BLaER1 treated with 17β-estradiol and CSF1 and Interleukin-3, amounts not matched to agents 10 nM and 100 nM (cell line): ENCODE data around the gene SEMA6A.
A peak's percentile ranks its signal among the peaks of the same experiment; 100 is the strongest.

Experiments used
- H3K27ac ChIP-seq, 11 experiments: shearing (Covaris generic); formaldehyde crosslinking; 2 replicates each; pipeline ENCODE4 v1.8.1; 2022
- H3K27me3 ChIP-seq, 11 experiments: shearing (Covaris generic); formaldehyde crosslinking; 2 replicates each; pipeline ENCODE4 v1.8.1; 2022
- H3K36me3 ChIP-seq, 11 experiments: shearing (Covaris generic); formaldehyde crosslinking; 2 replicates each; pipeline ENCODE4 v1.8.1; 2022
- H3K4me1 ChIP-seq, 10 experiments: shearing (Covaris generic); formaldehyde crosslinking; 2 replicates each; pipeline ENCODE4 v1.8.1; 2022
- H3K4me2 ChIP-seq, 11 experiments: shearing (Covaris generic); formaldehyde crosslinking; 2 replicates each; pipeline ENCODE4 v1.8.1; 2022
- H3K4me3 ChIP-seq, 10 experiments: shearing (Covaris generic); formaldehyde crosslinking; 2 replicates each; pipeline ENCODE4 v1.8.1; 2022
- H3K9ac ChIP-seq, 11 experiments: shearing (Covaris generic); formaldehyde crosslinking; 2 replicates each; pipeline ENCODE4 v1.8.1; 2022
- H3K9me3 ChIP-seq, 11 experiments: shearing (Covaris generic); formaldehyde crosslinking; replicated peaks in 1 of 11; 2 replicates each; pipeline ENCODE4 v1.8.1; 2022
- H4K20me1 ChIP-seq, 11 experiments: shearing (Covaris generic); formaldehyde crosslinking; 2 replicates each; pipeline ENCODE4 v1.8.1; 2022
- Cebpa-rat ChIP-seq, 11 experiments: shearing (Covaris generic); IDR thresholded peaks; 2 replicates each; pipeline ENCODE4 v1.8.1; 2022

SEMA6A gene

DNA sequence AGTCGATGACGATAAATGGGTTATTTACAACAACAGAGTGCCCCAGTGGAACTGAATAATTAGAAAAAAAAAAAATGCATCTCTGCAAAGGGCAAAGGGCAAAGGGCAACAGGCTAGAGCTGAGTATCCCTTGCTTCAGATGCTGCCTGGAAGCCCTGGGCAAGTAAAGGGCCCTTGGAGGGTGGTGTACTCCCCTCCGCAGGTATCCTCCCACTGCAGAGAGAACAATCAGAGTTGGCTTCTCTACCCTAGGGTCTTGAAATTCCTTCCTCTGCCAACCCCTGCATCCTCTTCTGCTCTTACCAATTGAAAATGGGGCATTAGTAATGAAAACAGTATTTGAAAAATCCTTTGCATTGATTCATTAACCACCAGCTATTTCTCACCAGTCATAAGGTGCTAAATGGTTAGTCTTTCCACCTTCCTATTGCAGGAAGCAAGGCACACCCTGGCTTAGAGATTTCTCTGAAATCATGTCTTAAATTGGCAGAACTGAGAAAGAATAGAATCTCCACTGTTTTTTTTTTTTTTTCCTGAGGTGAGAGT, 122.6 kb downstream of the SEMA6A start:
- no peak for TF ChIP-seq Cebpa-rat (IDR thresholded peaks at IDR 0.05)
- H3K4me1 ChIP-seq: peaks cover 20 to 39% (median 36%) of the 10 kb centered on the region in 10 experiments
- peaks cover 3 to 8% (median 6%) of the 10 kb centered on the region in 11 experiments; a peak in 19 of 22 replicates for H3K9me3 ChIP-seq
- peaks cover 0 to 5% (median 0%) of the 10 kb centered on the region in 11 experiments; a peak in 3 of 22 replicates for H3K27me3 ChIP-seq
- H3K27ac ChIP-seq: no peak overlapping the region
- H3K4me3 ChIP-seq: no peak overlapping the region
- H3K9ac ChIP-seq: no peak overlapping the region
- H4K20me1 ChIP-seq: no peaks in the 10 kb centered on the region
- no peak overlapping the region for H3K4me2 ChIP-seq
- H3K36me3 ChIP-seq: peaks cover 0 to 12% (median 7%) of the 10 kb centered on the region in 11 experiments; a peak in 14 of 22 replicates

GRCh38 chr5:116451066-116451465, 123.6 kb downstream of the SEMA6A start:
- no peak for TF ChIP-seq Cebpa-rat (IDR thresholded peaks at IDR 0.05)
- Histone ChIP-seq H3K4me3 (no peak overlapping the region), H3K9ac (no peak overlapping the region), H3K27ac (no peak overlapping the region), H3K36me3 (peaks cover 7 to 20% (median 16%) of the 10 kb centered on the region in 11 experiments; a peak in 17 of 22 replicates), H3K4me2 (peak overlapping the region in 6 of 11 experiments; percentile 1 to 44 (median 12); a peak in 4 of 22 replicates), H3K27me3 (no peaks in the 10 kb centered on the region; a peak in 2 of 22 replicates), H4K20me1 (no peaks in the 10 kb centered on the region), H3K4me1 (peaks cover 20 to 39% (median 36%) of the 10 kb centered on the region in 10 experiments), H3K9me3 (peaks cover 12 to 17% (median 15%) of the 10 kb centered on the region in 11 experiments; a peak in 19 of 22 replicates)

GRCh38 chr5:116449458-116449857, 125.2 kb downstream of the SEMA6A start:
- TF ChIP-seq Cebpa-rat (IDR thresholded peaks at IDR 0.05): no peak
- peaks cover 7 to 25% (median 22%) of the 10 kb centered on the region in 10 experiments for H3K4me1 ChIP-seq
- H3K4me2 ChIP-seq: no peak overlapping the region
- peaks cover 12 to 21% (median 17%) of the 10 kb centered on the region in 11 experiments; a peak in 19 of 22 replicates for H3K9me3 ChIP-seq
- H3K9ac ChIP-seq: no peak overlapping the region
- no peaks in the 10 kb centered on the region; a peak in 1 of 22 replicates for H4K20me1 ChIP-seq
- no peak overlapping the region for H3K27ac ChIP-seq
- H3K27me3 ChIP-seq: no peaks in the 10 kb centered on the region; a peak in 2 of 22 replicates
- H3K36me3 ChIP-seq: peaks cover 7 to 20% (median 17%) of the 10 kb centered on the region in 11 experiments; a peak in 17 of 22 replicates
- no peak overlapping the region for H3K4me3 ChIP-seq

- Histone ChIP-seq H3K4me1 (peaks cover 2 to 20% (median 17%) of the 10 kb centered on the region in 10 experiments), H3K27me3 (no peaks in the 10 kb centered on the region; a peak in 2 of 22 replicates), H3K9ac (no peak overlapping the region), H3K9me3 (peaks cover 12 to 21% (median 17%) of the 10 kb centered on the region in 11 experiments; a peak in 19 of 22 replicates), H3K27ac (no peak overlapping the region), H3K4me2 (no peak overlapping the region), H4K20me1 (no peaks in the 10 kb centered on the region; a peak in 1 of 22 replicates), H3K4me3 (no peak overlapping the region), H3K36me3 (peaks cover 7 to 20% (median 17%) of the 10 kb centered on the region in 11 experiments; a peak in 17 of 22 replicates)
- TF ChIP-seq Cebpa-rat (IDR thresholded peaks at IDR 0.05): no peak
Measured at GRCh38 chr5:116448870-116449427, 125.7 kb downstream of the SEMA6A start.

GRCh38 chr5:116448450-116448849, 126.2 kb downstream of the SEMA6A start:
- H3K36me3 ChIP-seq: peaks cover 7 to 20% (median 17%) of the 10 kb centered on the region in 11 experiments; a peak in 17 of 22 replicates
- H3K27me3 ChIP-seq: no peaks in the 10 kb centered on the region; a peak in 2 of 22 replicates
- H3K9me3 ChIP-seq: peaks cover 12 to 21% (median 17%) of the 10 kb centered on the region in 11 experiments; a peak in 19 of 22 replicates
- no peaks in the 10 kb centered on the region; a peak in 1 of 22 replicates for H4K20me1 ChIP-seq
- no peak for TF ChIP-seq Cebpa-rat (IDR thresholded peaks at IDR 0.05)
- H3K9ac ChIP-seq: no peak overlapping the region
- no peak overlapping the region for H3K27ac ChIP-seq
- no peak overlapping the region for H3K4me3 ChIP-seq
- H3K4me2 ChIP-seq: no peak overlapping the region
- peaks cover 0 to 15% (median 12%) of the 10 kb centered on the region in 10 experiments; a peak in 15 of 20 replicates for H3K4me1 ChIP-seq

DNA sequence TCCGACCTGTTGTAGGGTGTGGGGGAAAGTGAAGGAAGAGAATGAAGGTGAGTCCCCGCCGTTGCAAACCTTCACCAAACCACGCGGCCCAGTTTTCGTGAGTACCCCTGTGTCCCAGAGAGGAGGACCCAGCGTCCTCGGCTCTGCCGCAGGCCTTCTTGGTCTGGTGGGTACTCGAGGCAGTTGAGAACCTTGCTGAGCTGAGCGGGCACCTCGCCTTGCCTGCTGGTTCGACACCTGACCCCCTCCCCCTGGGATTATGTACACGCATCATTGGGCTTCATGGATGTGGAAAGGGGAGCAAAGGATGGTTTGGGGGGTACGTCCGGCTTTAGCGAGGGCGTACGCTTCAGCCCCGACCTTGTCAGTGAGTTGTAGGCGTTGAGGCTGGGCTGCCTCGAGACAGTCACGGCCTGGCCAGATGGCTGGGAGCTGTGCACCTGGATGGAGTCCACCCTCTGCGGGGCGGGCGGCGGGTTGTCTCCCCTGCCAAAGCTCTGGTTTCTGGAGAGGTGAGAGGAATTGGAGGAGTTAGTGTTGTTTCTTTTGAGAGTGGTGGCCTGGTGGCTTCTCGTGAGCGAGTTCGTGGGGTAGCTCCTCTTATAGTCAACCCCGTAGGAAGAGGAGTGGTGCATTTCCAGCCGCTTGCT, 128.1 kb downstream of the SEMA6A start:
- Histone ChIP-seq H3K27ac (no peak overlapping the region), H3K4me2 (no peak overlapping the region), H3K9me3 (peaks cover 12 to 21% (median 17%) of the 10 kb centered on the region in 11 experiments; a peak in 19 of 22 replicates), H3K36me3 (peaks cover 7 to 20% (median 17%) of the 10 kb centered on the region in 11 experiments; a peak in 17 of 22 replicates), H3K9ac (no peak overlapping the region), H3K4me3 (no peak overlapping the region), H3K27me3 (no peaks in the 10 kb centered on the region; a peak in 1 of 22 replicates), H3K4me1 (peaks cover 0 to 25% (median 10%) of the 10 kb centered on the region in 10 experiments; a peak in 12 of 20 replicates), H4K20me1 (no peaks in the 10 kb centered on the region; a peak in 1 of 22 replicates)
- TF ChIP-seq Cebpa-rat (IDR thresholded peaks at IDR 0.05): no peak

DNA sequence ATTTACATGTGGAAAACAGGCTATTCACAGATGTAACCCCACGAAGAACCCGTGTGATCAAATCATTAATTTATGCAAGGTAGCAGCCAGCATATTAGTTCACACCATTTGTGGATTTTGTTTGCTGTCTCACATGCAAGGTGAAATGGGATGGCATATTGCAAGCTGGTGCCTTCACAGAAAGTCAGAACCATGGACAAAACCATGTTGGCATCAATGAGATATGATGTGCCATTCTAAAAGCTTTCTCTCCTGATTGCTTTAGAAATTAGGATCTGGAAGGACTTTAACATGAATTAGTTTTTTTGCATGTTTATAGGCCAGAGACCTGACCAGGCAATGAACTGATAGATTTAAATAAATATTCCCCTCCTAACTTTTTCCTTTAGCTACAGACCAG, 129.3 kb downstream of the SEMA6A start:
- H3K4me3 ChIP-seq: no peak overlapping the region
- peaks cover 7 to 20% (median 17%) of the 10 kb centered on the region in 11 experiments; a peak in 17 of 22 replicates for H3K36me3 ChIP-seq
- H3K9me3 ChIP-seq: peaks cover 12 to 21% (median 17%) of the 10 kb centered on the region in 11 experiments; a peak in 19 of 22 replicates
- no peaks in the 10 kb centered on the region; a peak in 1 of 22 replicates for H3K27me3 ChIP-seq
- H4K20me1 ChIP-seq: no peaks in the 10 kb centered on the region; a peak in 1 of 22 replicates
- H3K27ac ChIP-seq: no peak overlapping the region
- peaks cover 0 to 28% (median 12%) of the 10 kb centered on the region in 10 experiments; a peak in 16 of 20 replicates for H3K4me1 ChIP-seq
- no peak for TF ChIP-seq Cebpa-rat (IDR thresholded peaks at IDR 0.05)
- H3K4me2 ChIP-seq: no peak overlapping the region
- H3K9ac ChIP-seq: no peak overlapping the region

GRCh38 chr5:116444373-116445295, 130.0 kb downstream of the SEMA6A start:
- H3K4me2 ChIP-seq: no peak overlapping the region
- no peaks in the 10 kb centered on the region; a peak in 1 of 22 replicates for H3K27me3 ChIP-seq
- peaks cover 12 to 21% (median 17%) of the 10 kb centered on the region in 11 experiments; a peak in 19 of 22 replicates for H3K9me3 ChIP-seq
- TF ChIP-seq Cebpa-rat (IDR thresholded peaks at IDR 0.05): no peak
- no peaks in the 10 kb centered on the region; a peak in 1 of 22 replicates for H4K20me1 ChIP-seq
- peaks cover 0 to 35% (median 19%) of the 10 kb centered on the region in 10 experiments; a peak in 16 of 20 replicates for H3K4me1 ChIP-seq
- H3K9ac ChIP-seq: no peak overlapping the region
- peaks cover 7 to 20% (median 17%) of the 10 kb centered on the region in 11 experiments; a peak in 17 of 22 replicates for H3K36me3 ChIP-seq
- H3K27ac ChIP-seq: no peak overlapping the region
- H3K4me3 ChIP-seq: no peak overlapping the region
